Breast epithelium (tissue), 3 donors: ENCODE data around the gene HOOK1.

Experiments used
- CTCF ChIP-seq, 3 donors: fragments of 450-650 bp; IDR thresholded peaks; one replicate each; pipeline ENCODE4 v1.5.1; 2016 to 2017; ENCODE audit warnings: antibody characterized with exemption in 3 of 3, mild to moderate bottlenecking in 3 of 3, moderate library complexity in 3 of 3
- POLR2A ChIP-seq: fragments of 450-650 bp; IDR thresholded peaks from one replicate; pipeline ENCODE4 v1.6.1; 2016; ENCODE audit warnings: antibody characterized with exemption, mild to moderate bottlenecking, moderate library complexity
- POLR2AphosphoS5 ChIP-seq, 3 donors: sonication (generic); formaldehyde crosslinking; IDR thresholded peaks; one replicate each; pipeline ENCODE4 v1.6.1; 2017; ENCODE audit warnings: antibody characterized with exemption in 3 of 3

GRCh38 chr1:59846895-59847282, 32.1 kb downstream of the HOOK1 start:
- TF ChIP-seq CTCF (IDR thresholded peaks at IDR 0.05) (no peak), POLR2A (no peak), POLR2AphosphoS5 (IDR thresholded peaks at IDR 0.05) (no peak)
